MCF 10A (cell line): ENCODE results near the gene SLC25A26. TPM values are rescaled to one million over a fixed set of nuclear protein-coding genes. Genes with fewer than 3 reads are reported as not detected.
"Not testable (repeated sequence)": the region's sequence is repeated elsewhere in the genome, so short reads cannot be mapped to it uniquely, and the experiment has no call there.

Experiments used
- BruUV-seq: library from RNA; stranded (reverse); fragments of 400-500 nt; replicated peaks from 2 replicates; lab custom pipeline; 2021; lab: Mats Ljungman, UMichigan
- CTCF ChIA-PET: fragments of 300-600 bp; sonication (Branson Sonifier 250); formaldehyde crosslinking; extraction: SDS; loops from one replicate; lab custom pipeline; 2021; ENCODE audit warnings: antibody characterized with exemption, inconsistent platforms; lab: Yijun Ruan, JAX
- POLR2A ChIA-PET: fragments of 300-600, 350-650 bp; sonication (Branson Sonifier 250); formaldehyde crosslinking; extraction: SDS; loops from one replicate; lab custom pipeline; 2020; ENCODE audit warnings: antibody characterized with exemption, inconsistent platforms; lab: Yijun Ruan, JAX
- DNase-seq: peaks from one replicate; pipeline ENCODE4 v3.0.0-alpha.2; 2018; ENCODE audit not compliant: unreplicated experiment
- H3K27ac Mint-ChIP-seq: one replicate; pipeline ENCODE4 v1.8.0; 2022; ENCODE audit warnings: mild to moderate bottlenecking, low read depth, mixed read lengths; ENCODE audit not compliant: unreplicated experiment
- H3K27me3 Mint-ChIP-seq: one replicate; pipeline ENCODE4 v1.8.0; 2022; ENCODE audit warnings: mixed read lengths; ENCODE audit not compliant: insufficient read depth, unreplicated experiment
- H3K36me3 Mint-ChIP-seq: one replicate; pipeline ENCODE4 v1.8.0; 2022; ENCODE audit warnings: mild to moderate bottlenecking, moderate library complexity, mixed read lengths; ENCODE audit not compliant: insufficient read depth, unreplicated experiment
- H3K4me1 Mint-ChIP-seq: one replicate; pipeline ENCODE4 v1.8.0; 2022; ENCODE audit warnings: mixed read lengths; ENCODE audit not compliant: insufficient read depth, unreplicated experiment
- H3K4me3 Mint-ChIP-seq: one replicate; pipeline ENCODE4 v1.8.0; 2022; ENCODE audit warnings: mild to moderate bottlenecking, moderate library complexity, mixed read lengths; ENCODE audit not compliant: unreplicated experiment
- H3K9me3 Mint-ChIP-seq: one replicate; pipeline ENCODE4 v1.8.0; 2022; ENCODE audit warnings: mixed read lengths; ENCODE audit not compliant: unreplicated experiment
- CTCF ChIP-seq: fragments of 200-600 bp; IDR thresholded peaks from one replicate; pipeline ENCODE4 v1.8.0; 2022; ENCODE audit warnings: antibody characterized with exemption, mild to moderate bottlenecking; ENCODE audit not compliant: unreplicated experiment
- intact Hi-C: fragments of 100-400 bp; cut with micrococcal nuclease; formaldehyde crosslinking; loops from 2 replicates; pipeline ENCODE4 v1.14.1; 2022
- total RNA-seq: library from RNA; stranded (reverse); gene quantifications from 2 replicates; pipeline ENCODE4 v1.2.3, GENCODE V29; 2022

Gene SLC25A26
- total RNA-seq, 1 experiment from 2014 or later = 24.8 TPM

- H3K27me3 Mint-ChIP-seq = no peaks in the 10 kb centered on the region
- intact Hi-C loops = no loop called here
- no peaks in the 10 kb centered on the region for H3K4me1 Mint-ChIP-seq
- no peaks in the 10 kb centered on the region for H3K9me3 Mint-ChIP-seq
- H3K27ac Mint-ChIP-seq = no peak overlapping the region
- BruUV-seq = no TSS peak
- H3K36me3 Mint-ChIP-seq = no peaks in the 10 kb centered on the region
- TF ChIP-seq CTCF = no peak
- CTCF ChIA-PET = interaction anchor here (0.5 to 1.0 kb wide), 3 partner anchors 107 to 901 kb away, joined by 3 to 4 read pairs (median 4); no protein-coding TSS in a partner anchor
- POLR2A ChIA-PET = interaction anchor here (1.1 kb wide), 1 partner anchor 12 kb away, joined by 4 read pairs; no protein-coding TSS in a partner anchor
- H3K4me3 Mint-ChIP-seq = no peak overlapping the region
- no peak for DNase-seq
Measured at GRCh38 chr3:66297900-66298299, 77.1 kb downstream of the SLC25A26 start.

- ChIA-PET CTCF (interaction anchor here (0.5 to 0.6 kb wide), 2 partner anchors 106 to 902 kb away, joined by 3 to 4 read pairs; no protein-coding TSS in a partner anchor), POLR2A (no interaction called here)
- Mint-ChIP-seq H3K36me3 (peaks cover under 1% of the 10 kb centered on the region), H3K4me1 (no peaks in the 10 kb centered on the region), H3K27me3 (no peaks in the 10 kb centered on the region), H3K4me3 (no peak overlapping the region), H3K9me3 (no peaks in the 10 kb centered on the region), H3K27ac (no peak overlapping the region)
- no peak for TF ChIP-seq CTCF
- BruUV-seq = no TSS peak
- intact Hi-C loops = no loop called here
- DNase-seq = no peak
Measured at GRCh38 chr3:66298591-66298990, 77.8 kb downstream of the SLC25A26 start.

- DNase-seq, CTCF ChIA-PET, H3K4me3 Mint-ChIP-seq, intact Hi-C loops, H3K27ac Mint-ChIP-seq, H3K36me3 Mint-ChIP-seq, H3K4me1 Mint-ChIP-seq, H3K27me3 Mint-ChIP-seq, H3K9me3 Mint-ChIP-seq, BruUV-seq, POLR2A ChIA-PET: not testable (repeated sequence)
Measured at GRCh38 chr3:66299085-66299484, 78.3 kb downstream of the SLC25A26 start.

- Mint-ChIP-seq H3K4me3 (no peak overlapping the region), H3K9me3 (no peaks in the 10 kb centered on the region), H3K4me1 (no peaks in the 10 kb centered on the region), H3K27ac (no peak overlapping the region), H3K36me3 (peaks cover 4% of the 10 kb centered on the region), H3K27me3 (no peaks in the 10 kb centered on the region)
- no peak for DNase-seq
- no TSS peak for BruUV-seq
- intact Hi-C loops = no loop called here
- ChIA-PET POLR2A (no interaction called here), CTCF (no interaction called here)
- TF ChIP-seq CTCF = no peak
Measured at GRCh38 chr3:66299891-66300290, 79.1 kb downstream of the SLC25A26 start.
